Vagina (tissue), 2 donors: ENCODE results near the gene PTMS.

Experiments
- POLR2A ChIP-seq, 2 donors: fragments of 450-650 bp; IDR thresholded peaks; one replicate each; pipeline ENCODE4 v1.6.1; 2017; ENCODE audit warnings: antibody characterized with exemption in 2 of 2, mild to moderate bottlenecking in 2 of 2, moderate library complexity in 2 of 2
- TF ChIP-seq, protein P1 (sequence below), 3 experiments: fragments of 450-650 bp in 2 of 3; fragments of 200-600 bp in 1 of 3; sonication (generic) in 1 of 3; IDR thresholded peaks; one replicate each; pipeline ENCODE4 v1.5.1; 2017 to 2019; ENCODE audit warnings: antibody characterized with exemption in 3 of 3, mild to moderate bottlenecking in 2 of 3, moderate library complexity in 2 of 3

DNA sequence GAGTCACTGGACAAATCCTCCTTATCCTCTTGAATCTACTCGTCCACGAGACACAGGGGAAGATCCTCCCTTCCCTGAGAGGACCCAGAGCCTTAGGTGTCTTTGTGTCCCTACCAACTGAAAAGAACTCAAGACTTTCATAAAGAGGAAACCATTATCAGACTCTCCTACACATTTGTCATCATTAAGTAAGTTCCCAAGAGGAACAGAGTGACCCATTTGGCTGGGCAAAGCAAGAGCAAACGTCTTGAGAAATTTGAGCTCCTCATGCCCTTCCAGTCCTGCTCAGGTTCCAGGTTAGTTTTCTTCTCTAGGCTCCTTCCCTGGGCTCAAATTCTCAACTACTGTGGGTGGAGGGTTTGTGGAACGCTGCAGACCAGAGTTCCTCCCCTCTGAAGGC, 18.9 kb upstream of the PTMS start:
- TF ChIP-seq, protein P1, sequence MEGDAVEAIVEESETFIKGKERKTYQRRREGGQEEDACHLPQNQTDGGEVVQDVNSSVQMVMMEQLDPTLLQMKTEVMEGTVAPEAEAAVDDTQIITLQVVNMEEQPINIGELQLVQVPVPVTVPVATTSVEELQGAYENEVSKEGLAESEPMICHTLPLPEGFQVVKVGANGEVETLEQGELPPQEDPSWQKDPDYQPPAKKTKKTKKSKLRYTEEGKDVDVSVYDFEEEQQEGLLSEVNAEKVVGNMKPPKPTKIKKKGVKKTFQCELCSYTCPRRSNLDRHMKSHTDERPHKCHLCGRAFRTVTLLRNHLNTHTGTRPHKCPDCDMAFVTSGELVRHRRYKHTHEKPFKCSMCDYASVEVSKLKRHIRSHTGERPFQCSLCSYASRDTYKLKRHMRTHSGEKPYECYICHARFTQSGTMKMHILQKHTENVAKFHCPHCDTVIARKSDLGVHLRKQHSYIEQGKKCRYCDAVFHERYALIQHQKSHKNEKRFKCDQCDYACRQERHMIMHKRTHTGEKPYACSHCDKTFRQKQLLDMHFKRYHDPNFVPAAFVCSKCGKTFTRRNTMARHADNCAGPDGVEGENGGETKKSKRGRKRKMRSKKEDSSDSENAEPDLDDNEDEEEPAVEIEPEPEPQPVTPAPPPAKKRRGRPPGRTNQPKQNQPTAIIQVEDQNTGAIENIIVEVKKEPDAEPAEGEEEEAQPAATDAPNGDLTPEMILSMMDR (IDR thresholded peaks at IDR 0.05) = no peak
- TF ChIP-seq POLR2A (IDR thresholded peaks at IDR 0.05) = no peak
